B cell (primary cell): ENCODE measurements around the gene ARFGEF2.

Source experiments
- EZH2 ChIP-seq: IDR thresholded peaks from 2 replicates; pipeline ENCODE4 v1.6.1; 2012; ENCODE audit warnings: borderline replicate concordance, low read depth, mild to moderate bottlenecking, moderate library complexity, low read length; ENCODE audit not compliant: insufficient read depth, poor library complexity, severe bottlenecking
- TF ChIP-seq, protein P1 (sequence below): fragments of 200-600 bp; IDR thresholded peaks from one replicate; pipeline ENCODE4 v1.8.0; 2022; ENCODE audit warnings: antibody characterized with exemption, mild to moderate bottlenecking

DNA sequence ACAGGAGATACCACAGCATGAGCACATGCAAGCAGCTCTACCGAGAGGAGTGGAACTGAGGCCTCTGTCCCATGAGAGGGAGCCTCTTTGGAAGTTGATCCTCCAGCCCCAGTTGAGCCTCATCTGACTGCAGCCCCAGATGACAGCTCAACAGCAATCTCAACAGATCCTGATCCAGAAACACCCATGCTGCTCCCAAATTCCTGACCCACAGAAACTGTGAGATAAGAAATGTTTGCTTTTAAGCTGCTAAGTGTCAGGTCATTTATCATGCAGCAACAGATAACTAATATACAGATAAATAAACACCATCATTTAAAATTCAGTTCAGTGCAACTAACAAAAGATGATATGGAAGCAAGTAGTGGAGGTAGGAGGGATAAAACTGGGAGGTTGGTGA, 4.8 kb upstream of the ARFGEF2 start:
- TF ChIP-seq, protein P1, sequence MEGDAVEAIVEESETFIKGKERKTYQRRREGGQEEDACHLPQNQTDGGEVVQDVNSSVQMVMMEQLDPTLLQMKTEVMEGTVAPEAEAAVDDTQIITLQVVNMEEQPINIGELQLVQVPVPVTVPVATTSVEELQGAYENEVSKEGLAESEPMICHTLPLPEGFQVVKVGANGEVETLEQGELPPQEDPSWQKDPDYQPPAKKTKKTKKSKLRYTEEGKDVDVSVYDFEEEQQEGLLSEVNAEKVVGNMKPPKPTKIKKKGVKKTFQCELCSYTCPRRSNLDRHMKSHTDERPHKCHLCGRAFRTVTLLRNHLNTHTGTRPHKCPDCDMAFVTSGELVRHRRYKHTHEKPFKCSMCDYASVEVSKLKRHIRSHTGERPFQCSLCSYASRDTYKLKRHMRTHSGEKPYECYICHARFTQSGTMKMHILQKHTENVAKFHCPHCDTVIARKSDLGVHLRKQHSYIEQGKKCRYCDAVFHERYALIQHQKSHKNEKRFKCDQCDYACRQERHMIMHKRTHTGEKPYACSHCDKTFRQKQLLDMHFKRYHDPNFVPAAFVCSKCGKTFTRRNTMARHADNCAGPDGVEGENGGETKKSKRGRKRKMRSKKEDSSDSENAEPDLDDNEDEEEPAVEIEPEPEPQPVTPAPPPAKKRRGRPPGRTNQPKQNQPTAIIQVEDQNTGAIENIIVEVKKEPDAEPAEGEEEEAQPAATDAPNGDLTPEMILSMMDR: no peak
- no peak for TF ChIP-seq EZH2
